NCI-H2227 (cell line): ENCODE measurements around the gene ALDH9A1.
"Not testable (repeated sequence)": the region's sequence is repeated elsewhere in the genome, so short reads cannot be mapped to it uniquely, and the experiment has no call there.

ENCODE experiments used
- DNase-seq: peaks from one replicate; lab custom pipeline; 2025; ENCODE audit not compliant: unreplicated experiment; lab: John Stamatoyannopoulos, UW

Gene ALDH9A1

DNA sequence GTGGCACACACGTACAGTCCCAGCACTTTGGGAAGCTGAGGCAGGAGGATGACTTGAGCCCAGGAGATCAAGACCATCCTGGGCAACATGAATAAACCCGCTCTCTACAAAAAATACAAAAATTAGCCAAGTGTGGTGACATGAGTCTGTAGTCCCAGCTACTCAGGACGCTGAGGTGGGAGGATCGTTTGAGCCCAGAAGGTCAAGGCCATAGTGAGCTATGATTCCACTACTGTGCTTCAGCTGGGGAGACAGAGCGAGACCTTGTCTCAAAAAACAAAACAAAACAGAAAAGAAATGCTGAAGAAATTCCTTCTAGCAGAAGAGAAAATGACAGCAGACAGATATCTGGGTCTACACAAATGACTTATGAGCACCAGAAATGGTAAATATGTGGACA, 10.3 kb downstream of the ALDH9A1 start:
- DNase-seq = no peak

DNA sequence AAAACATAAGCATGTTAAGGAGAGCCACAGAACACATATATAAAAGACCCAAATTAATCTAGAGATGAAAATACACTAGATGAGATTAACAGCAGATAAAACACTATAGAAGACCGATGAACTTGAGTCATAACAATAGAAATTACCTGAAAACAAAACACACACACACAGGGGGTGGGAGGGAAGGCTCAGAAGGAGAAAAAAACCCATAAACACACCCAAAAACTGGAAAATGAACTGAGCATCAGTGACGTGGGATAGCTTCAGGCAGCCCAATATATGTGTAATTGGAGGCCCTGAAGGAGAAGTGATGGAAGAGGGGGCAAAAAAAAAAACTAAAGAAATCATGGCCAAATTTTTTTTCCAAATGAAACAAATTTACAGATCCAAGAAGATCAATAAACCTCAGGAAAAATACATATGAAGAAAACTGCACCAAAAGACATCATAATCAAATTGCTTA, 11.4 kb downstream of the ALDH9A1 start:
- DNase-seq = no peak

DNA sequence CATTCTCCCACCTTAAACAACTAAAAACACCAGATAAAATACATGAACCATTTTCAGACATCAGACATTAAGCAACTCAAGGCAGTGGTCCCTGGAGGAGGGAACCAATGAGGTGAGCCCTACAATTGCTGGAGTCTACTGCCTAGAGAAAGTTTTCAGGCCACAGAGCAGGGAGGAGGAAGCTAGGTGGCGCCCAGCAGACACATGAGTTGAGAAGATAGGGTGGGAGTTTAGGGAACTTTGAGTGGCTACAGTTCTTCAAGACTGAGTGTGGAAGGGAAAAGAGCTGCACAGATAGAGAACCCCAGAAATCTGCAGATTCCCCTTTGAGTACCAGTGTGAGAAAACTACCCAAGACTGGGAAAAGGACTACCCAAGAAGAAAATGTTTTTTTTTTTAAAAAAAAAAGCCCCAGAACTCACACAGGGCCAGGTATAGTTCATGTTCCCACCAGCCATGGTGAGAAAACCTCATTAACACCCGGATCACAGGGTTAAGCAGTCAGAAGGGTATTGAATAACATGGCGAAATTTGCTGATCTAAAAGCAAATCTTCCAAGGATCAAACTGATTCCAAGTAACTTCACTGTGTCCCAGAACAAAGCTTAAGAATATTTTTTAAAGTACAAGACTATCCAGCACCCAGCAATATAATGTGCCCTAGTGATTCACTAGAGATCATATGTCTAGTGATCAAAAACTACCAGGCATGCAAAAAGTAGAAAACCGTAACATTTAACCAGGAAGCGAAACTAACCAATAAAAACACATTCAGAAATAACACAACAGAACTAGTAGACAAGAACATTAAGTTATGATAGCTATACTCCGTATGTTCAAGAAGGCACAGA, 12.0 kb downstream of the ALDH9A1 start:
- DNase-seq = no peak

DNA sequence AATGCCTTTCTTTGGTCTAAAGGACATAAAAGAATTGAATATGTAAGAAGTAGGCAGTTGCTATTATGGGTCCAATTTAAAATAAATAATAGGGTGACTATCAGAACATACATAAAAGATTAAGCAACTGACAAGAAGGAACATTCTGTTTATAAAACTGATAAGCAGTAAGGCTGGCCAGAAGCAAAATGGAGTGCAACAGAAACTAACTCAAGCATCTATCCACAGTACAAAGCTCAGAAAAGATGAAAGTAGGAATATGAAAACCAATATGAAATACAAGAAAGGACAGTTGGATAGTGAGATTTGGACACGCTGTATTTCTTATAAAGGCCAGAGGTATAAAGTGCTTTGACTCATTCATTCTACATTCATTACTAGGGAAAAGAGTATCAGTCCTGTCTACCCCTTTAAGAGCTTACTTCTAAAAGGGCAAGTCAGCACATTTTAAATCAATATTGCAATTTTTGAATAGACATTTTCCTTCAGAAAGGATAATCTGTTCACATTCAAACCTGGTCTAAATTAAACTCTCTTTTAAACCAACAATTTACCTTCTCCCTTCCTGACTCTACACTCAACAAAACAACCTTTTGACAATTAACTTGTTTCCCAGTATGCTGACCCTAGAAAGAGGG, 14.4 kb downstream of the ALDH9A1 start:
- DNase-seq = no peak

DNA sequence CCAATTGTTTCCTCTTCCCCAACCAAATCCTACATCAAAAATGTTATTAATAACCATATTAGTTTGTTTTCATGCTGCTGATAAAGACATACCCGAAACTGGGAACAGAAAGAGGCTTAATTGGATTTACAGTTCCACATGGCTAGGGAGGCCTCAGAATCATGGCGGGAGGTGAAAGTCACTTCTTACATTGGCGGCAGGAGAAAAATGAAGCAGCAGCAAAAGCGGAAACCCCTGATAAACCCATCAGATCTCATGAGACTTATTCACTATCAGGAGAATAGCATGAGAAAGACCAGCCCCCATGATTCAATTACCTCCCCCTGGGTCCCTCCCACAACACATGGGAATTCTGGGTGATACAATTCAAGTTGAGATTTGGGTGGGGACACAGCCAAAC, 17.6 kb downstream of the ALDH9A1 start:
- DNase-seq = not testable (repeated sequence)

DNA sequence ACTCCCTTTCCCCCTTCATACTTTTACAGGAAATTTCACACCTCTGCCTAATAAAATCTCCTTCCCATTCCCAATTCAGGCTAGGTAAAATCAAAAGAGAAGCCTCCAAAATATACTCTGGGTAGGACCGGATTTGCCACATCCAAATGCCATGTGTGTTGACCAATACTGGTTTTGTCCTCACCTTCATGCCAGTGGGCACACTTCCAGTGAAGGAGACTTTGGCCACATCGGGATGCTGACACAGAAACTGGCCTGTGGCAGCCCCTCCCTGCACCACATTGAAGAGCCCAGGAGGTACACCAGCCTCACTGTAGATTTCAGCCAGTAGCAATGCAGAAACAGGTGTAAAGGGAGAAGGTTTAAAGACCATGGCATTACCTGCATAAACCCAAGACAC, 18.1 kb downstream of the ALDH9A1 start:
- no peak for DNase-seq

DNA sequence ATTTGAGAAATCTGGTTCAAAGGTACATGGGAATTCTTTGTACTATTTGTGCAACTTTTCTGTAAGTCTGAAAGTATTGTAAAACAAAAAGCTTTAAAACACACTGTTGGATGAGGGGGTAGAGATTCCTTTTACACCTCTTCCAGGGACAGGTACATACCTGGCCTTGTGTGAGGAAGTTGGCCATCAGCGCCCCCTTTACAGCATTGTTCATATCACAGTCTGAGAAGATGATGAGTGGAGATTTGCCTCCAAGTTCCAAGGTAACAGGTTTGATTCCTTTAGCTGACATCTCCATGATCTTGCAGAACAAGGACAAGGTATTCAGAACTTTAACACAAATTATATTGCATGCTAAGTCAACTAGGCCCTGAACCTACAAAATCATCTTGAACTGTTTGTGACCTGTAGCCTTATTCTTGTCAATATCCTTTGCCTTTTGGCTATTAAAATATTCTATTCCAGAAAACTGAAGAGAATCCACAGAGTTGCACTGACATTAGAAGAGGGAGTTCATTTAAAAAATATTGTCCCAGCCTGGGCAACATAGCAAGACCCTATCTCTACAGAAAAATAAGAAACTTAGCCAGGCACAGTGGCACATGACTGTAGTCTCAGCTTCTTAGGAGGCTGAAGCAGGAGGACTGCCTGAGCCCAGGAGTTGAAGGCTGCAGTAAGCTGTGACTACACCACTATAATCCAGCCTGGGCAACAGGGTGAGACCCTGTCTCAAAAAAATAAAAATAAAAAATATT, 18.9 kb downstream of the ALDH9A1 start:
- no peak for DNase-seq

DNA sequence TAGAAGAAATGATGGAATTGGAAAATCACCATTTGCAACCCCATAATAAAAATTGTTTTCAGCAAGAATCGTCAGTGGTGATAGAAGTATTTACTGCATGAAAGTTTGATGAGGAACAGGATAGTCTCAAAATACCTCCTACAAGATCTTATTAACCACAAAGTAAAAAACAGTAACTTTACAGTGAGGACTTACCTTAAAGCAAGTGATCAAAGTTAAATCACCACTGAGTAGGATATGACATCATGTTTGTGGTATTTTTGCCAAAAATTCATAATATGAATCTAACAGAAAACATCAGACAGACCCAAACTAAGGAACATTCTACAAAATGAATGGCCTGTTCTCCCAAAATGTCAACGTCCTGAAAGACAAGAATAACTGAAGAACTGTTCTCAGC, 19.9 kb downstream of the ALDH9A1 start:
- DNase-seq = no peak

DNA sequence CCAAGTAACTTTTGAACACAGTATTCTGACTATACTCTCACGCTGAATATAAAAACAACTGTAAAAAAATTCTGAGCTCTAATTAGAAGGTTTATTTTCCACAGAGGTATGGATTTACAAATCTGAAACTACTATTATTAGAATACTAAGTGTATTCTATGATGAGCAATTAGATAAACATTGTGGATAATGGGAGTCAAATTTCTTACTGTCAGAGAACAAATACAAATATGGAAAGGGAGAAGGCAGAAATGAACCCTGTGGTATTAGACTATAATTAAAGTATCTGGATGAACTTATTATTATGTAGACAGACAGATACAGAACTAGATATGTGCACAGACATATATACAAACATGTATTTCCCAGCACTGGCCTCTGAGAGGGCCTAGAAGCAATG, 22.6 kb downstream of the ALDH9A1 start:
- DNase-seq = no peak

DNA sequence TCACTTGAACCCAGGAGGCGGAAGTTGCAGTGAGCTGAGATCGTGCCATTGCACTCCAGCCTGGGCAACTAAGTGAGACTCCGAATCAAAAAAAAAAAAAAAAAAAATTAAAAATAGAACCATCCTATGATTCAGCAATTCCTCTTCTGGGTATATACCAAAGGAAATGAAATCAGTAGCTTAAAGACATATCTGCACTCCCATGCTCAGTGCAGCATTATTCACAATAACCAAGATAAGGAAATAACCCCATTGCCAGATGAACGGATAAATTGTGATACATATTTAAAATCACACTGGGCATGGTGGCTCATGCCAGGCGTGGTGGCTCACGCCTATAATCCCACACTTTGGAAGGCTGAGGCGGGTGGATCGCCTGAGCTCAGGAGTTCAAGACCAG, 23.8 kb downstream of the ALDH9A1 start:
- no peak for DNase-seq

DNA sequence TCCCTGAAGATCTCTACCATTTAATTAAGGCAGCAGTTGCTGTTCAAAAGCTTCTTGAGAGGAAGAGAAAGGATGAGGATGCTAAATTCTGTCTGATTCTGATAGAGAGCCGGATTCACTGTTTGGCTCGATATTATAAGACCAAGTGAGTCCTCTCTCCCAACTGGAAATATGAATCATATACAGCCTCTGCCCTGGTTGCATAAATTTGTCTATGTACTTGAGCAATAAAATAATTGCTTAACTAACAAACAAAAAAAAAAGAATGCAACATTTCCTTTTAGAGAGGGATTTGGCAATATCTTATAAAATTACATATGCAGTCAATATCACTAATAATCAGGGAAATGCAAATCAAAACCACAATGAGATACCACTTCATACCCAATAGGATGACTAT, 26.8 kb downstream of the ALDH9A1 start:
- no peak for DNase-seq

DNA sequence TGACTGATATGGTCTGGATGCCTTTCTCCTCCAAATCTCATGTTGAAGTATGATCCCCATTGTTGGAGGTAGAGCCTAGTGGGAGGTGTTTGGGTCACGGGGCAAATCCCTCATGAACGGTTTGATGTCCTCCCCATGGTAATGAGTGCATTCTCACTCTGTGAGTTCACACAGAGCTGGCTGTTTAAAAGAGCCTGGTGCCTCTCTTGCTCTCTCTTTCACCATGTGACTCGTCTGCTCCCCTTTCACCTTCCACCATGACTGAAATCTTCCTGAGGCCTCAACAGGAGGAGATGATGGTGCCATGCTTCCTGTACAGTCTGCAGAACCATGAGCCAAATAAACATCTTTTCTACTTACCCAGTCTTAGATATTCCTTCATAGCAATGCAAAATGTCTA, 30.2 kb downstream of the ALDH9A1 start:
- DNase-seq = no peak

DNA sequence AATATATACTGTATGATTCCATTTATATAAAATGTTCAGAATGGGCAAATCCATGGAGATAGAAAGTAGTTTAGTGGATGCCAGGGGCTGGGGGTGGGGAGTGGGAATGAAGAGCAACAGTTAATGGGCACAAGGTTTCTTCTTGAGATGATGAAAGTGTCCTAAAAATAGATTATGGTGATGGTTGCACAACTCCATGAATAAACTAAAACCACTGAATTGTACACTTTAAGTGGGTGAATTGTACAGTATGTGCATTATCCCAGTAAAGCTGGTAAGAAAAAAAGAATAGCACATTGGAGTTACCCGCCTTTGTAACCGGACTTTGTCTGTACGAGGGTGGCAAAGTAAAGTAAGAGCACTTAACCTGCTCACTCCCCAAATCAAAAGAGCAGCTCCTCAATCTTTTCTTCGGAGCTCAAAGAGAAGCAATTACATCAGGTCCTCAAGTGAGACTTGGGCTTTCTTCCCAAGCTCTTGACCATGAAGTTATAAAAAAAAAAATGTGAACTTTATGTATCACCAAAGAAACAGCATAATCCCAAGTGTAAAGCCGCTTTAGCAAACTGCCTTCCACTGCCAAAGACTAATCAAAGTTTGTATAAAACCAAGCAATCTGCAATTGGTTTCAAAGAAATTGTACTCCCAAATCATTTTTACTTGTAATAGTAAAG, 32.1 kb downstream of the ALDH9A1 start:
- no peak for DNase-seq

DNA sequence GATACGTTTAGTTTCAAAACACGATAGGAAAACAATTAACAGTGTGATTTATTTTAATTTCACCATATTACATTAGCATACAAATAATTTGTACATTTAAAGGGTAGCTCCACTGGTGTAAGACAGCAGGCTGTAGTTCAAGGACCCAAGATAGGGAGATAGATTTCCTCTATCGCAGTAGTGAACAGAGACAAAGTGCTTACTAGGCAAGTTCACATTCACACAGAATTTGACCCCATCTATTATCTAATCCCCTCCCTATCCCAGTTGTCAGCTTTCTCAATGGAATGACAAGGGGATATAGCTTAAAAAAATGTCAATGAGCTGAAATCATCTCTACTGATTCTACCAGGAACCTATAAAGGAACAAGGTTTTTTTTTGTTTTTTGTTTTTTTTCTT, 36.2 kb downstream of the ALDH9A1 start:
- DNase-seq = no peak

DNA sequence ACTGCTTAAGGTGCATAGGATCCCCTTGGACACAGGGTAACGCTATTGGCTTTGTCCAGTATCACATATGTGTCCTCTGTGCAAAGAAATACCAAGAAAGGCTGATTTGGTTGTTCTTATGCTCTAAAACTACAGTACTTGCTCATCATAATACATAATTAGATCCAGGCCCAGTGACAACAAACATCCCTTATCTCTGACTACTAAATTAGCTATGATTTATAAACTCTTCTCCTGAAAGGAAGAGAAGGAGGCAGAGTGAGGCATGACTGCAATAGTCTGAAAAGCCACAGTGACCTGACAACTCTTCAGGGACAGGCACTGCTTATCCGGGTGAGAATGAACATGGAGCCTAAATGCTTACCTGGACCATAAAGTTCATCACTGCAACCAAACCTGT, 36.7 kb downstream of the ALDH9A1 start:
- no peak for DNase-seq

DNA sequence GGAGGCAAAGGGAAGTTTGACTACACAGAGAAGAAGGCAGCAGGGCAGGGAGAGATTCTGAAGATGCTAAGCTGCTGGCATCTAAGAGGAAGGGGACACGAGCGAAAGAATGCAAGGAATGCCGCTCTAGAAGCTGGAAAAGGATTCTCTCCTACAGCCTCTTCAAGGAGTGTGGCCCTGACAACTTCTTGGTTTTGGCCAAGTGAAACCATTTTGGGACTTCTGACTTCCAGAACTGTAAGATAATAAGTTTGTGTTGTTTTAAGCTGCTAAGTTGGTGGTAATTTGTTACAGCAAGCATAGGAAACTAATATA, 38.8 kb downstream of the ALDH9A1 start:
- no peak for DNase-seq

DNA sequence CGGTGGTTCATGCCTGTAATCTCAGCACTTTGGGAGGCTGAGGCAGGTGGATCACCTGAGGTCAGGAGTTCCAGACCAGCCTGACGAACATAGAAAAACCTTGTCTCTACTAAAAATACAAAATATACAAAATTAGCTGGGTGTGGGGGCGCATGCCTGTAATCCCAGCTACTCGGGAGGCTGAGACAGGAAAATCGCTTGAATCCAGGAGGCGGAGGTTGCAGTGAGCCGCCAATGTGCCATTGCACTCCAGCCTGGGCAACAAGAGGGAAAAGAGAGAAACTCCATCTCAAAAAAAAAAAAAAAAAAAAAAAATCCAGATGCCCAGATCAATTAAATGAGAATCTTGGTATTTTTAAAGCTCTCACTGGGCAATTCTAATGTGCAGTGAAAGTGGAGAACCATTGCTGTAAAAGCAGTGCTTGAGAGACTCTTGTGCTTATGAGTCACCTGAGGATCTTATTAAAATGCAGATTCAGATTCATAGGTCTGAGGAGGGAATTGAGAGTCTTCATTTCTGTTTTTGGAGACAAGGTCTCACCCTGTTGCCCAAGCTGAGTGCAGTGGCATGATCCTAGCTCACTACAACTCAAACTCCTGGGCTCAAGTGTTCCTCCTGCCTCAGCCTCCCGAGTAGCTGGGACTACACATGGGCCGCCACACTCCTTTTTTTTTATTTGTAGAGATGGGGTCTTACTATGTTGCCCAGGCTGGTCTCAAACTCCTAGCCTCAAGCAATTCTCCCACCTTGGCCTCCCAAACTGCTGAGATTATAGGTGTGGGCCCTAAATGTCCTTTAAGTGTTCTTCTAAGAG, 39.4 kb downstream of the ALDH9A1 start:
- not testable (repeated sequence) for DNase-seq

DNA sequence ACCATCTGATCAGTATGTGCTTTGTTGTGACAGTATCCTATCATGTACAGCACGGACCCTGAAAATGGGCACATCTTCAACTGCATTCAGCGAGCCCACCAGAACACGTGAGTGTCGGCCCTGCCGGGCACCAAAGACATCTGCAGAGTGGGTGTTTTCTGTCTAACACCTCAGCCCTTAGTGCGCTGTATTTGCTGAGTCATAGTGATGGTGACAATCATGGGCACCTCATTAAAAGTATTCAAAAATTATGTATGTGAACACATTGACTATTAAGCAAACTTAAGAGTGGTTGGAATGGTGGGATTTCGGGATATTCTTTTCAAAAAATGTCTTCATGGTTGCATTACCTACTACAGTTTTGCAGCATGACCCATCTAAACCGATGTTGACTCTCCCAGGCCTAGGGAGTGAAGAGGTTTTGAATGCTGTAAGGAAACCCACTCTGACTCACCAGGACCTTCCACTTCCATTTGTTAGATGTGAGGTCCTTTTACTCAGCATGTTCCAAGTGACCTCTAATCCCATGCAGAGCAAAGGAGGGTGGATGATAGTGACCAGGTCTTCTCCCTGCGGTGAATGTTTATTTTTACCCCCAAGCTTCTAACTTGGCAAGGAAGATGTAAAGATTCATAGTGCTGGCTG, 47.3 kb downstream of the ALDH9A1 start:
- no peak for DNase-seq

DNA sequence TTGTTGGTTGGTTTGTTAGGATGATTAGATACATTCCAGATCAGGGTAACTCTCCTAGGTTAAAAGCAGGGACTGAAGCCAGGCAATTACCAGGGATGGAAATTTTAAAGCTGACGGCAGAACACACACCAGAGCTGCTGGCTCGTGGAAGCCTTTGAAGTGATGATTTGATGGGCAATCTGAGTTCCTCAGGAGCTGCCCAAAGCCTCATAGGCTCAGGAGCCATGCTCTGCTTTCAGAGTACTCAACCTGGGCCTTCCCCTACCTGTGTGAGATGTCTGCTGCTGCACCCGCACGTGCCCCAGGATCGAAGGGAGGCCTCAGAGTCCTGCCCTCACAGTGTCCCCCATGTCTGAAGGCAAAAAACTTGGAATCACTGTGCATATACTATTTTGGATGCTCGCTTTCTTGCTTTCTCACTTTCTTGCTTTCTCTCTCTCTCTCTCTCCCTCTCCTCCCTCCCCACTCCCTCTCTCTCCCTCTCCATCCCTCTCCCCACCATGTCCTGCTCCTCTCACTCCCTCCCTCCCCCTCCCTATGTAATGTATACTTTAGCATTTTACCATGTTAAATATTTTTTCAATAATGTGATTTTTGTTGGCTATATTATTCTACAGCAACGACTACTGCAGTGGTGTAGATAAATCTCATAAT, 49.3 kb downstream of the ALDH9A1 start:
- no peak for DNase-seq

DNA sequence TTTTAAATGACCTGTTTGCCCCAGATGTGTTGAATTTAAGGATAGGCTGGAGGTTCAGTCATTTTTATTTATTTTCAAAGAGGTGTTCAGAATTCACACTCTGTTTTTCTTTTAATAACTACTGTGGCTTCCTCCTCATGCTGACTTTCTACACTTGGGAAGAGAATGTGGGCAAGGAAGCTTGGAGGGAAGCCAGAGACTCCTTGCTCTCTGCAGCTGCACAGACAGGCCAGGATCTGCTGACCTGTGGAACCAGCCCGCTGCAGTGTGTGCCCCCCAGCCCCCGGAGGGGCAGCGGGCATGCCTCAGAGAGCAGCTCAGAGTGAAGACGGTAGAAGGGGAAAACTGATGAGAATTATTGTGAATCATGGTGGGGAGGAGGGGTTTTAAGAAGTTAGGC, 50.4 kb downstream of the ALDH9A1 start:
- DNase-seq = no peak
